Left colon (tissue), 2 donors: ENCODE measurements around the gene DPF3. TPM values are rescaled to one million over a fixed set of nuclear protein-coding genes. Genes with fewer than 3 reads are reported as not detected.

Experiments
- ATAC-seq: fragments of 200-7000 bp; cut with Tn5 transposase; one replicate; pipeline ENCODE4 v1.9.1; 2020; ENCODE audit warnings: mild to moderate bottlenecking, moderate library complexity
- DNase-seq, 2 donors: peaks; one replicate each; pipeline ENCODE4 v3.0.0-alpha.2; 2020
- intact Hi-C, 2 donors: fragments of 100-400 bp; cut with DNase I in 1 of 2; cut with micrococcal nuclease in 1 of 2; formaldehyde crosslinking; loops; one replicate each; pipeline versions ENCODE4 v1.11.2 to v1.14.0; 2022; cut with DNase I, micrococcal nuclease
- total RNA-seq, 2 donors: library from RNA; stranded (reverse); fragmentation: NEBNext Ultra II Directional; extraction: Animal tissue kit (Norgen Biotek cat#: 25700); gene quantifications; one replicate each; pipeline ENCODE4 v1.2.1, GENCODE V29; 2021
- donor health status: DM: no; HTN: no; CAD: no.
- donor health status: DM: yes; HTN: yes; CAD: no.

Gene DPF3
- total RNA-seq, 2 donors from 2014 or later = 9.7 to 11.2 TPM

GRCh38 chr14:72740504-72740961 lies 153.4 kb downstream of the DPF3 start:
- ATAC-seq (no peak), DNase-seq (no peak)
- intact Hi-C loops = no loop called here

- no peak for DNase-seq
- no peak for ATAC-seq
- intact Hi-C loops = no loop called here
Measured at GRCh38 chr14:72739446-72740405, 154.2 kb downstream of the DPF3 start.

- intact Hi-C loops = no loop called here
- ATAC-seq (no peak), DNase-seq (no peak)
Measured at GRCh38 chr14:72738161-72738611, 155.7 kb downstream of the DPF3 start.

- DNase-seq (no peak), ATAC-seq (no peak)
- intact Hi-C loops = no loop called here
Measured at GRCh38 chr14:72737560-72737943, 156.3 kb downstream of the DPF3 start.

- intact Hi-C loops = no loop called here
- ATAC-seq (no peak), DNase-seq (no peak)
Measured at GRCh38 chr14:72736786-72737559, 156.9 kb downstream of the DPF3 start.

GRCh38 chr14:72736308-72736707 lies 157.6 kb downstream of the DPF3 start:
- intact Hi-C loops = no loop called here
- DNase-seq (no peak), ATAC-seq (peak; percentile 69)

- DNase-seq (no peak), ATAC-seq (no peak)
- intact Hi-C loops = no loop called here
Measured at GRCh38 chr14:72732022-72732780, 161.7 kb downstream of the DPF3 start.

- intact Hi-C loops = no loop called here
- no peak for DNase-seq
- no peak for ATAC-seq
Measured at GRCh38 chr14:72731252-72732020, 162.5 kb downstream of the DPF3 start.

GRCh38 chr14:72730468-72730867 lies 163.4 kb downstream of the DPF3 start:
- no peak for ATAC-seq
- DNase-seq = no peak
- intact Hi-C loops = no loop called here

- DNase-seq (no peak), ATAC-seq (no peak)
- intact Hi-C loops = no loop called here
Measured at GRCh38 chr14:72726444-72726843, 167.5 kb downstream of the DPF3 start.

- intact Hi-C loops = no loop called here
- no peak for ATAC-seq
- DNase-seq = no peak
Measured at GRCh38 chr14:72723858-72724530, 169.9 kb downstream of the DPF3 start.

- DNase-seq = no peak
- ATAC-seq = no peak
- intact Hi-C loops = no loop called here
Measured at GRCh38 chr14:72722201-72722785, 171.6 kb downstream of the DPF3 start.

GRCh38 chr14:72721083-72721482 lies 172.8 kb downstream of the DPF3 start:
- intact Hi-C loops = no loop called here
- no peak for ATAC-seq
- no peak for DNase-seq

- intact Hi-C loops = no loop called here
- DNase-seq (no peak), ATAC-seq (no peak)
Measured at GRCh38 chr14:72717220-72717619, 176.7 kb downstream of the DPF3 start.

GRCh38 chr14:72716476-72716875 lies 177.4 kb downstream of the DPF3 start:
- intact Hi-C loops = no loop called here
- ATAC-seq (no peak), DNase-seq (no peak)

GRCh38 chr14:72715850-72716228 lies 178.1 kb downstream of the DPF3 start:
- DNase-seq (no peak), ATAC-seq (no peak)
- intact Hi-C loops = no loop called here

- no peak for ATAC-seq
- intact Hi-C loops = no loop called here
- no peak for DNase-seq
Measured at GRCh38 chr14:72715215-72715849, 178.6 kb downstream of the DPF3 start.
